ENCODE results near the gene SLC35A2.

The SLC35A2 gene

DNA sequence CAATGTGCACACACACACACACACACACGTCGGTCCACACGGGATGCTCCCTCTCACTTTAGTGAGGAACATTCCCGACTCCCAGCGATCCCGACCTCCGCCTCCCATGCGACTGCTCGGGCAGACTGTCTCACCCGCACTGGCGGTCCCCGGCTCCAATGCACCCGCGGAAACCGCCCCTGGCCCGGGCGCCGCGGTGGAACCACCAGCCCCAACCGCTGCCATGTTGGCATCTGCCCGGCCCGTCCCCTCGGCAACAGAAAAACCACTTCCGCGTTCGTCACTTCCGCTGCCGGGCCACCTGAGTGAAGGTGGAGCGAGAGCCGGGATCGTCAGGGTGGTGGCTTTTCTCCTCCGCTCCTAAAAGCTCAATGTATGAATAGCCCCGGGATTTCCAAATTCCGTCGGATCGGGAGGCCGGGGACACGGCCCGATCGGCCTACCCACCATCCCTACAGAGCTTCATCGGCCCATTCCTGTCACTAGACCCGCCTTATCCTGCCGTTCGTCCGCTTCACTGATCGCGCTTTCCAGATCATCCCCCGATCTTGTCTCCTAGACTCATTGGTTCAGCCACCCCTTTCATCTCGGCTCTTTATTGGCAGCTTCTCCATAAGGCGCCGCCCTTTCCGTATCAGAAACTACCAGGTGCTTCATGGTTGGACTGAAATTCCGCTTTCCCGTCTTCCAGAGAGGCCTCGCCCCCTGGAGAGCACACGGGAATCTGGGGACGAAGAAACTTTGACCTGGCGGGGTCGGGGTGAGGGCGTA, at the start of gene SLC35A2:
Gene SLC35A2, minus strand, starts transcription at position 235 of the 771 bp plus-strand sequence. Its CDS starts 10 bp downstream, at position 225.
- DNase-seq = peak; percentile 86

DNA sequence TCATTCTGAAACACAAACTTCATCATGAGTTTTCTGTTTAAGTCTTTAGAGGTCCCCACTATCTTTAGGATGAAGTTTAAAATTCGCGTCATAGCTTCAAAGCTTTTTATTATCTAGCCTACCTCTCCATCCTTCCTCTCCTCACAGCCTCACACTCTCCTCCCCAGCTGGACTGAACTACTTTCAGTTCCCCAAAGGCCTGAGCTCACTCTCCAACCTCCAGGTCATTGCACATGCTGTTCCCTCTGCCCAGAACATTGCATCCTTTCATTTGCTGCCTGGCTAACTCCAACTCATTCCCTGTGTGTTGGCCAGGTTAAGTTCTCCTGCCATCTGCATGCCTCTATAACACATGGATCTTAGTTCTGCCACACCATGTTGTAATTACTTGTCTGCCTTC, 48.8 kb upstream of the SLC35A2 start:
- no peak for DNase-seq

DNA sequence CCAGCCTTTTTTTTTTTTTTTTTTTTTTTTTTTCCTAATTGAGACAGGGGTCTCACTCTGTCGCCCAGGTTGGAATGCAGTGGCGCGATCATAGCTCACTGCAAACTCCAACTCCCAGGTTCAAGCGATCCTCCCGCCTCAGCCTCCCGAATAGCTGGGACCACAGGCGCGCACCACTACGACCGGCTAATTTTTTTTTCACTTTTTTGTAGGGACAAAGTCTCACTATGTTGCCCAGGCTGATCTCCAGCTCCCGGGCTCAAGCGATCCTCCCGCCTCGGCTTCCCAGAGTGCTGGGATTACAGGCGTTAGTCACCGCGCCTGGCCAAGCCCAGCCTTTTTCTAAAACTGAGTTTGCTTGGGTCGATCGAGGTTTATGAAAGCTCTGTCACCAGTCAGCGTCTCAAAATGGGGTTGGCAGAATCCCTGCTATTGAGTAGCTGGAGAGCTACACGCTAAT, 47.2 kb upstream of the SLC35A2 start:
- DNase-seq = peak; percentile 39

DNA sequence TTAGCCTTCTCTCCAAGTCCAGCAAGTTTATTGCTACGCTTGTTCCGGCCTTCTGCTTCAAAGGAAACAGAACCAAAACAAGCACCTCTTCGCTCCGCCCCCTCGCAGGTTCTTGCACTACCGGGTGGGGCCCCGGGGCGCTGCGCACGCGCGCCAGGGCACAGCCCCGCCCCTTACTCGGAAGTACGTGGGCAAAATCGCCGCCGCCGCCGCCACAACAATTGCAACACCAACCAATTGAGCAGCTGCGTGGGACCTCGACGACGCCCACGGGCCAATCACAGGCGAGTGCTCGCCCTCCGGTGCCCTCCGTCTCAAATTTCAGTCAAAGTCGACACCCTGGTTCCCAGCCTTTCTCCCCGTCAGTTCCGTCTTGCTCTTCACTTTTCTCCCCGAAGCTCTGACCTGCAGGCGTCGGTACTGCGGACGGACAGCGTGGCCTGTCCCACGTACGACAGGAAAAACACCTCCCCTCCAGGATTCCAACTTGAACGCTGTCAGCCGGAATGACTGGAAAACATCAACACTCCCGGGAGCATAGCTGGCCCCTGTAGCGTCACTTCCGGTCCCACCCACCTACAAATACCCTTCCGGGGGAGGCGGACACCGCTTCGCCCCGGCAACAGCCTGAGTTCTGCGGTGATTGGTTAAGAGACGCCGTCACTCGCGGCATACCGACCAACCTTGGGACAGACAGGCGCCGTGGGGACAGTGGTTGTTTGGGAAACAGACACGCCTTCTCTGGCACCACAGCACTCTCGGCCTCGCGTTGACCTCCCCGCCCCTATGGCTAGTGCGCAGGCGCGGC, 46.6 kb upstream of the SLC35A2 start:
- DNase-seq = peak; percentile 98

DNA sequence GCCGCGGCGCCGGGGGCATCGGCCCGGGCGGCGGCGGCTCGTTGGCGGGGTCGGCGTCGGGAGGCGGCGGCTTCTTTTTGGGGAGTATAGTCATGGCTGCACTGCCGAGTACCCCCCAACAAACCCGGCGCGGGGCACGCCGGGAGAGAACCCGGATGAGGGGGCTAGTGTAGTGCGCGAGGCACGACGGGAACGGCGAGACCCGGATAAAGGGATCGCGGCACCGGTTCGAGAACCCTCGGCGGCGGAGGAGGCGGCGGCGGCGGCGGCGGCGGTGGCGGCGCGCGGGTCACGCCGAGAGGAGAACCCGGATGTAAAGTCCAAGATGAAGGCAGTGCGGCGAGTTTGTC, 46.0 kb upstream of the SLC35A2 start, which contains the start of gene OTUD5:
Gene OTUD5, minus strand, starts transcription at position 131 of the 350 bp plus-strand sequence. Its CDS starts 37 bp downstream, at position 94.
- peak; percentile 73 for DNase-seq

DNA sequence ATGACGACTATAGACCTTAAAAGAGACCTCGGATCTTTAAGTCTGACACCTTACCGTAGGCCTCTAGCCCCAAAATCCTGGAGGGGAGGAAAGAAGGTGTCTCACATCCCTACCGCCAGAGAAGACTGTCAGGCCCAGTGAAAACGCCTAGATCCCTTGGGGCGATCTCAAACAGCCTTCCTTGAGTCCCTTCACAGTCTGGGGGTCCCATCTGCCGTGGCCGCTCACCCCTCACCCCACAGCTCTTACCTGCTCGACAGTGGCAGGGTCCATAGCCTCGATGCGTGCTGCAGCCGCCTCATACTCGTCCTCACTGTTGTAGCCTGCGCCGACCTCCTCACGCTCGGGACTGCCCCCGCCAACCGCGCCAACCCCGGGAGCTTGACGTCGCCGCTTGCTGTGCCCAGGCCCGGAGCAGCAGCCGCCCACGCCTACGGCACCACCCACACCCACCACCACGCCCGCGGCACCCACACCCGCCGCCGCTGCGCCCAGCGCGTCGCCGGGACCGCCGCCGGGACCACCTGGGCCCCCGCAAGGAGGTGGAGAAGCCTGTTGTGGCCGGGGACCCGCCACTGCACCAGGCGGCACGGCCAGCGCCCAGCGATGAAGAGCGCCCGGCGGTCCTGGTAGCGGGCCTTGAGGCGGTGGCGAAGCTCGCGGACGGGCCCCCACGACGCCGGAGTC, 45.4 kb upstream of the SLC35A2 start:
- peak; percentile 6 for DNase-seq

DNA sequence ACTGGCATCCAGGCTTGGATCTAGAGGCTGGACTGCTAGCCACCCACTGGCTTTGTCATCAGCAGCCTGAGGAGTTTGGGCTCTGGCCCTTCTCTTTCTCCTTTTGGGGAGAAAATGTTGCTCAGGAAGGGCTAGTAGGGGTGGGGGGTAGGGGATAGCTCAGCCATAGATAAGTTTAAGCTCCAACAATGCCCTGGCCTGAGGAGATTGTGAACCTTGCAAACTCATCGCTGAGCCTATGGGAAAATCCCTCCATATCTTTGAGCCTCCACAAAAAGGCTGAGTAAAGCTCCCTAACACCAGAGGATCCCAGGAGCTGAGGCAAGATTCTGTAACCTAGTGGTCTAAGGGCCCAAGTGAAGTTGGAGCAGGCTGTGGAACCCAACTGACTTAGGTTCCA, 37.1 kb upstream of the SLC35A2 start:
- DNase-seq = no peak

DNA sequence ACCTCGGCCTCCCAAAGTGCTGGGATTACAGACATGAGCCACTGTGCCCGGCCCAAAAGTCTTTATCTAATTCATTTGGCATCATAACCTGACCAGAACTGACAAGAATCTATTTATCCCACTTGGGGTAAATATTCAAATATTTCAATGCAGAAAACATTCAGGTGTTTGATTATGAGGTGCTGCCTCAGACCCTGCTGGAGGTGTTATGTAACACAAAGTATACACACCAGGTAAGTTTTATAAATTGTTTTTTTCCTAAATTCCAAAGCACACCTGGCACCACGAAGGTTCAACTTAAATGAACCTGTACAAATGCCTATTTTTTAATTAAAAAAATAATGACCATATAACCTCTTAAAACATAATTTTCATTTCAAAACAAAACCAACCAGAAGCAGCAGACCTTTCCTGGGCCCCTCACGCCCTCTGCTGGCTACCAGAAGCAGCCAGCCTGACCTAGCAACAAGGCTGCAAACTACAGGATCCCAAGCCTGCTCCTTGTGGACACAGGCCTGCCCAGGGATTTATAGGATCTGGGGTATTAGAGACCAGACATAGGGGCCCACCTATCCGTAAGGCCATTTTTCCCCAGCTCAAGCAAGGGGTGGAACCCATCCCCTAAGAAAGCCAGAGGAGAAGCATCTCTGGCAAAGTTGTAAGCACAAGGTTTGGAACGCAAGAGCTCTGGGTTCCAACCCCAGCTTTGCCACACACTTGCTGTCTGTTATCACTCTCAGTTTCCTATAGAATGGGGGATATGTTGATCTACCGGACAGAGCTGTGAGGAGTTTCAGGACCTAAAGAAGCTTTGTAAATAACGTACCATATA, 34.3 kb upstream of the SLC35A2 start:
- peak; percentile 24 for DNase-seq

DNA sequence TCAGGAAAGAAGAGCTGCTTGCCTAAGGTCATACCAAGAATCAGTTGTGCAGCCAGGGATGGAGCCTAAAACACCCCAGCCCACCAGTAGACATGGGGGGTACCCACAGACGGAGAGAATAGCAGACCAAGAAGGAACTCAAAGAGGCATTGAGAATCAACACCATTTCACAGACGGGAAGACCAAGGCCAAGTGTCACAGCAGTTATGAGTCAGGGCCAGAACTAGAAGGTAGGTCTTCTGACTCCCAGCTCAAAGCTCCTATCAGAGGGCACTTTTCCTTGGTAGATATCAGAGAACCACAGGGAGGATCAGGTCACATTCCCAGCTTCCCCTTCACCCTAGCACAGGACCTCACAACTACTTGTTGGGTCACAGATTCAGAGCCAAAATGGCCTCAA, 31.4 kb upstream of the SLC35A2 start:
- no peak for DNase-seq

DNA sequence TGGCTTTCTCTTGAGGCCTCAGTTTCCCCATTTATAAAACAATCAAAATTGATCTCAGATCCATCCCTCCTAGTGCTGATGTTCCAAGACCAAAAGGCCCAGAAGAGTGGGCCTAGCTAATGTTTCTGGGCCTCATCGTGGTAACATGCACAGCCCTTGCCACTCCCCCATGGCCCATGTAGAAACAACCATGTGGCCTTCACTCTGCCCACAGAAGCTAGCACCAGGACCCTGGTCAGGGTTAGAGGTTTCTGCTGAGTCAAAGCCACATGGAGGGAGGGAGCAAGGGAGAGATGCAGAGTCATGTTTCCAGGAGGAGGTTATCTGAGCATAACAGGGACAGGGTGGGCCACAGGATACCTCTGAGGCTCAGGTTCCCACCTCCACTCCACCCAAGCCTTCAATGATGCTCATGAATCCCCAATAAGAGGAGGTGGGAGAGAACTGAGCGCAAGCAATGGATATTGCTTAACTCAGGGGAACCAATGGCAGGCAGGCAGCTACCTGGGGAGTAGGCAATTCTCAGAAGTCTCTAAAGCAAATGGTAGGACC, 29.0 kb upstream of the SLC35A2 start:
- no peak for DNase-seq

DNA sequence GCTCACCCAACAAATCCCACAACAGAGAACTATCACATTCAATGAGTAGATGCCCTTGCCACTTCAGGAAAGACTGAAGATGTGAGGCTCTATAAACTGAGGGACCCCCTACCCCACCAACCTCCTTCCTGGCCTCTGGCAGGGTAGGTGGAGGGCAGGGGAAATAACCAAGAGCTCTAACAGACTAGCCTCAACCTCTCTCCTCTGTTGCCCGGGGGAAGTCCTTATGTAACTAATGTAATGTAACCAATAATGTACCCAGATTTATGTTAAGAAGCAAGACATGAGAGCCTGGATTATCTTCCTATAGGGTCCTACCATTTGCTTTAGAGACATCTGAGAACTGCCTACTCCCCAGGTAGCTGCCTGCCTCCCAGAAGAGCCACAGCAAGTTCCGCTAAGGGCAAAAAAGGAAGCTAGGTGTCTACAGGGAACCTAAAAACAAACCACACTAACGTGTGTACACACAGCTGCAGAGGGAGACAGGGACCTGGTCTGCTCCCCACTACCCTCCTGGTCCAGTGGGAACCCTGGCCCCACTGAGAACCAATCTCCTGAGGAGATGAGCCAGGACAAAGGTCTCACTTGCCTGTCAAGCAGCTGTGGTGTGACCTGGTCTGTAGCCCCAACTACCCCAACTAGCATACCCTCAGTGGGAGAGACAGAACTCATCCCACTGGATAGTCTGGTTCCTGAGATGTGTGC, 28.2 kb upstream of the SLC35A2 start:
- DNase-seq = no peak

DNA sequence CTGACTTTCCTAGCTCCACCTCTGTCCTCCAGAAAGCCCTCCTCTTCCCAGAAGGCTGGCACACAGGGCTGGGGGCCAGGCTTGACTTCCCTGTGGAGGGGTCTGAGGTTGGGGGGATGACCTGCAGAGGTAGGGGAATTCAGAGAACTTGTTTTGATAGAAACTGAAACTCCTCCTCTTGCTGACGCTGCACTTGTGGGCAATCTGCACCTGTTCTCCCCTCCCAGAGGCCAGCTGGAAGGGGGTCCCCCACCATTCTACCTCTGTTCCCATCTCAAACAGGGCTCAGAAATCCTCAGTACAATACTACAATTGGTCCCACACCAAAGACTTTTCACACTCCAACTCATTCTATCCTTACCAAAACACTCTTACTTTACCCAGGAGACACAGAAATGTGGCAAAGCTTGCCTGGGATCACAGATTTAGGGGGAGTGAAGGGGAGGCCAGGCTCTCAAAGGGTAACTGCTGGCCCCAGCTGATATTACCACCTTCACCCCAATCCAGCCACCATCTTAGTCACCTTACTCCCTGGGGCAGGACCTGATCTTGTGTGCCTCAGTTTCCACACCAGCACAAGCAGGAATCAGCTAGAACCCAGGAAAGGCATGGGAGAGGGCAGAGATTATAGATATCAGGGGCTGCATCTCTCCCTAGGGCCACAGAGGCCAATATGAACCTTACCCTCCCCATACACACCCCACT, 27.4 kb upstream of the SLC35A2 start:
- DNase-seq = no peak

DNA sequence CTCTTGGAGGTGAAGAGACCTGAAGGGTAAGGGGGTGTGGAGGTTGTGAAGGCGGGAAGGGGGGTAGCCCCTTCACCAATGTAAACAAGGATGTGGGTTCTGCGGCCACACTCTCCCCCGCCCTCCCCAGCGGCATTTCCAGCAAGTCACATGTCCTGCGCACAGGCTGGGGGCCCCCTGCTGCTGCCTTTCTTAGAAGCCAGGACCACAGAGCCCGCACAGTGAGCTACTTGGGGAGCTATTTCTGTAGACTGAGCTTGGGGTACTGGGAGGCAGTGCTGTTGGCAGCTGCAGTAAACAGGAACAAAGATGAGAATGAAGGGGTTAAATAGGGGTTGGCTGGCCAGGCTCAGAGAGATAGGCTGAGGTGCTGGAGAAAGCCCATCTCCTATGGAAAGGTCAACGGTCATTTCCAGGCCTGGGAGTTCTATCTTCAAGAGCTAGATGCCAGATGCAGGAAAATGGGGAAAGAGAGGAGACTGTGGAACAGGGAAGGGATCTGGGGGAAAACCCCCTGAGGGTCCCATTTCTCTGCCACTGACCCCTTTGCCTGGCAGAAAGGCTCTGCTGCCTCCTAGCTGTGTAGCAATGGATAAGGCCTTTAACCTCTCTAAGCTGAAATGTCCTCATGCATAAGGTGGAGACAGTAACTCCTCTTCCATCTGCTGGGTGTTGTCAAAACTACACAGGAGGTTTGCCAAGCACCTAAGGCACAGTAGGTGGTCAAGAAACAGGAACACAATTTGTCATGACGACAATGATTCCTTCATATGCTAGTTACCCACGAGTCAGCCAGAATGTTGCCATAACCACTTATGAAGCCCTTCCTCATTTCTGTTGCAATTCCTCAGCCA, 25.8 kb upstream of the SLC35A2 start:
- no peak for DNase-seq

DNA sequence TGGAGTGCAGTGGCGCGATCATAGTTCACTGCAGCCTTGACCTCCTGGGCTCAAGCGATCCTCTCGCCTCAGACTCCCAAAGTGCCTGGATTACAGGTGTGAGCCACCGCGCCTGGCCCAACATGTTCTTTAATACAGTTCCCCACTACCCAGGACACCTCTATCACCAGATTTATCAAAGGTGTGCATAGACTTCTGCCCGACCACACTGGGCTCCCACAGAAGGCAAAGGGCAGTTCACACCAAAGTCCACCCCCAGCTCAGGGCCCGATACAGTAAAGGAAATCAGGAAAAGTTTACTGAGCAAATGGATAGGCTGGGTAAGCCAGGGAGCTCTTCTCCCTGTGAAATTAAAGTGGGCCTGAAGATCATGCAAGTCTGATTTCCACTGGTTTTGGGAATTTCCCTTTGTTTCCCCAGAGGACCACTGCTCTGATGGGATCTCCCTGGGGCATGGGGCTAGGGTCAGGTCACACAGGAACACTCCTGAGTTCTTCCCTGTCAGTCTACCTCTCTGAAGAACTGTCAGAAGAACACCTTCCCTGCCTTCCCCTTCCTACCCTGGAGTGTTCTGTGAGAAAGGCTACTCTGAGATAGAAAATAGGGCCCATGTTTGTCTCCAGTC, 25.1 kb upstream of the SLC35A2 start:
- no peak for DNase-seq

DNA sequence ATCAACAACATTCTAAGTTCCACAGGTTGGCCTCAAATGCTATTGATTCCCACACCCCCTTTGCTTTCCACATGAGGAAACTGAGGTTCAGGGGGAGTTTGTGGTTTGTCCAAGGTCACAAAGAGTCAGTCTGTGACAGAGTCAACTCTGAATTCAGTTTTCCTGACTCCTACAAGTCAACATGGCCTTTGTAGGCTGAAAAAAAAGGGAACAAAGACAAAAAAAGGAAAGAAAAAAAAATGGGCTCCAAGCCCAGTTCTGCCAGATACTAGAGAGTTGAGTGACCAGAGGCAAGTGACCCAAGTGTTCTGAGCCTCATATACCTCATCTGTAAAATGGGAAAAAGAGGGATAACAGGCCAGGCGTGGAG, 23.8 kb upstream of the SLC35A2 start:
- DNase-seq = no peak

DNA sequence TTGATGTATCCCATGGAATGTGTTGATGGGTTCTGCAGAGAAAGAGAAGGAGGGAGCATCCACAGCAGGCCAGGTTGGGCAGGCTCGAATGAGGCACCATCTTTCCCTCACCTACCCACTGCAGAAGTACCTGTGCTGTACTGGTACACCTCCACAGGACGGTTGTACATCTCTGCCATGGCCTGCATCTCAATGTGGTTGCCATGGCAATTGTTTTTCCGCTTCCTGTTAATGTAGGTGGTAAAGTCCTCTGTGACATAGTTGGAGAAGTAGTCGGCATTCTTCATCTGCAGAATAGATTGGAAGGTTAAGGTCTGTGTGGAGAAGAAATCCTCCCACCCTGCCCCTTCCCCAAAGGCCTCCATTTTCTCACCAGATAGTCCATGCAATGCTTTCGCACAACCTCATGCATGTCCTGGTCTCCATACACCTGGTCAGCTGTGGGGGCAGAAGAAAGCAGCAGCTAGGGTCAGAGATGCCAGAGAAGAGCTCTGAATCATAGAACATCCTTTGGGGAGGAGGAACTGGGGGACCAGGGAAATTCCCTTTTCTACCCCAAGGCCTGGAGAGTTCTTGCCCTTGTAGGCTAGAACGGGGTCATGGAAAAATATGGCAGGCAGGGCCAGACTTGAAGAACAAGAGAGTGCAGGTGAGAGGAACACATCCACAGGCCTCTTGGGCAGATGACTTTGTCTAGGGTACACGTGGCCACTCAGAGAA, 23.3 kb upstream of the SLC35A2 start:
- DNase-seq = no peak

DNA sequence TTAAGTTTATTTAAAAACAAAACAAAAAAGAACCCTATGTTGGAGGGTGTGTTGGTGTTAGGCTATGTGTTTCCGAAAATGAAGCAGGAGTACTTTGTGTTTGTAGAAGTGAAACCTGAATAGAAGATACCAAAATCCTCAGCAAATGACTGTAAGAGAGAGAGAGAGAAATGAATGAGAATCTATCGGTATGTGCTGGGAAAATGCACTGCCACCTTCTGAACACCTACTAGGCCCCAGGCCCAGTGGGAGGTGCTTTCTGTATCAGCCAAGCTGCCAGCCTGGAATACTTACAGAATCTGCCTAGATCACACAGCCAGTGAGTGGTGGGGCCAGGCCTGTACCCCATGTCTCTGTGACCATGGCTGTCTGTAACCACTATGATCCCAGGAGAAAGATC, 22.3 kb upstream of the SLC35A2 start:
- no peak for DNase-seq

DNA sequence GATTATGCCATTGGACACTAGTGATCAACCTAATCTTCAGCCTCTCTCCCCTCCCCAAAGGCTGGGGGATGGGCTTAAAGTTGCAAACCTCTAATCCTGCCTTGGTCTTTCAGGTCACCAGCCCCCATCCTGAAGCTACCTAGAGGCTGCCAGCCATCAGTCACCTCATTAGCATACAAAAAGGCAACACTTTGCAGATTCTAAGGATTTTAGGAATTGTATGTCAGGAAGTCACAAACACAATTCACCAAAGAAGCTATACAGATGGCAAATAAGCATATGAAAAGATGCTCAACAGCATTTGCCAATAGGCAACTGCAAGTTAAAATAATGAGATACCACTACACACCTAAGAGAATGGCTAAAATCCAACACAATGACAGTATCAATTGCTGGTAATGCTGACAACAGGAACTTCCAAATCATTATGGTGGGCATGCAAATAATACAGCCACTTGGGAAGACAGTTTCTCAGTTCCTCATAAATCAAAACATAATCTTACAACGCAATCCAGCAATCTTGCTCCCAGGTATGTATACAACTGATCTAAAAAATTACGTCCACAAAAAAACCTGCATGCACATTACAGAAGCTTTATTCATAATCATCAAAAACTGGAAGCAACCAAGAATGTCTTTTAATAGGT, 16.4 kb upstream of the SLC35A2 start:
- no peak for DNase-seq

All from NCI-H146 (cell line).